GM18907 (cell line): ENCODE results near the gene MPPED1.

ENCODE experiments used
- ATAC-seq: cut with Tn5 transposase; IDR thresholded peaks from one replicate; pipeline ENCODE4 v1.9.1; 2021; ENCODE audit warnings: mild to moderate bottlenecking, moderate library complexity; ENCODE audit not compliant: unreplicated experiment

The MPPED1 gene

DNA sequence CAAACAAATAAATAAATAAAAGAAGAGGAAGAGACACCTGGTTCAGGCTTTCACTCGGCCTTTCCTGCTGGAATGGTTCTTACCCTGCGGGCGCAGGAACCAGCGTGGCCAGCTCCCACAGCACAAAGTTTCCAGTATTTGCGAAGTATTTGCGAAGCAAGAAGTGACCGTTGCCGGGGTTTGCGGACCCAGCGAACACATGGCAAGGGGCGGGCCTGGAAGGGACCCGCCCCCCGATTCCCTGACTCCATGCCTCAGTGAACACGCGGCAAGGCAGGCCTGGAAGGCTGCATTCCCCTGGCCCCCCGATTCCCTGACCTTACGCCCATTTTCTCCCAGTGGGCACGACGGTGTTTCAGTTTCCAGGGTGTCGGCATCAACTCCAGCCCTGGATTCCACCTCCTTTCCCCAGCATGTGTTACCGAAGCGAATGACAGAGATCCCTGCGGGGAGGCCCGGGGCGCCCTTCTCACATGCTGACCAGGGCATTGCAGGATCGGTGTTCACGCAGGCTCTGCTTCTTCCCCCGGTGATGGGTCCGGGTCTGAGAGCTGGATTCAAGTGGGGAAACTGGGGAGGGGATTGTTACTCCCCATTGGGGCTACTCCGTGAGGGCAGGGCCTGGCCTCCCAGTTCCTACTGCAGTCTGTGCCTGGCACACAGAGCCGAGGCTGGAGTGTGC is 102.8 kb downstream of the MPPED1 start:
- ATAC-seq: no peak

DNA sequence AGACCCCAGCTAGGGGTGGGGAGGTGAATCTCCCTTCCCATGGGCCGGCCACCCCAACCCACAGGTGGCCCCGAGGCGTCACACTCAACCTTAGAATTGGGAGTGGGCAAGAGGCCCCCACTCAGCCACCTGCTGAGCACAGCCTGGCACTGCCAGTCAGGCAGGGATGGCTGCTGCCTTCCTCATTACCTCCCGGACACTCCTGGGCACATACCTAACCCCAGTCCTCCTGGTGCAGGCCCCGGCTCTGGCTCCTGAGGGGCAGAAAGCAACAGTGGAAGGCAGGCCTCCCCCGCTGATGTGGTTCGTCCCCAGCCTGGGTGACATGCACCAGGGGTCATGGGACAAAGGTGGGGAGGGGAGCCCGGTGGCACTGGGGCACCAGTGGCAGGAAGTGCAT is 103.6 kb downstream of the MPPED1 start:
- no peak for ATAC-seq

DNA sequence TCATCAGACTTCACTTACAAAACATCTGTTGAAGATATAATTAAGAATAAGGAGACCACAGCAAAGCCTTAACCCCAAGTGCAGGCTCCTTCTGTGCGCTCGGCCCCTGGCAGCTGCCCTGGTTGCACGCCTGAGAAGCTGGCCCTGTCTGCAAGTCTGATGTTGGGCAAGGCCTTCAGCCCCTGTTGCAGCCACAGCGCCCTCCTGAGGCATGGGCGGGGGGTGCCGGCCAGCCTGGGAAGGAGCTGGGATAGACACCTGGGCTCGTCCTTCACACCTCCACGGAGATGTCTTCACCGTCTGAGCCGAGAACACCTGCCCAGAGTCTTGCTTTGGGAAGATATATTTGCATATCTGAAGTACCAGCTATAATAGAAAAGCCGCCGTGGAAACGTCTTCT is 104.1 kb downstream of the MPPED1 start:
- no peak for ATAC-seq

DNA sequence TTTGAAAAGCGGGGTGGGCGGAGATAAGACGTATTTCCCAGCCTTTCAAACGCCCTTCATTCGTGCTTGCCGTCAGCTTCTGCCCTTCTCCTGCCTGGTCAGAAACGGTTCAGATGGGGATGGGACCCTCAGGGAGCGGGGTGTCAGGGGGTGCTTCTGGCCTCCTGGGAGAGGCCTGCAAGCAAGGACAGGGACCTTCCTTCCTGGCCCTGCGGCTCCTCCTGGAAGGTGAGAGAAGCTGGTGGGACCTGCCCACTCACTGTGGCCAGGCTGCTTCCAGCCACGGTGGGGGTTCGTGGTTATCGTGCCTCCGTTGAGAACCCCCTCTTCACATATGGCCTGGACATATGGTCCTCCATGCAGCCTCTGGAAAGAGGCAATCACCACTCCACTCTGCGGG is 104.6 kb downstream of the MPPED1 start:
- ATAC-seq: no peak

DNA sequence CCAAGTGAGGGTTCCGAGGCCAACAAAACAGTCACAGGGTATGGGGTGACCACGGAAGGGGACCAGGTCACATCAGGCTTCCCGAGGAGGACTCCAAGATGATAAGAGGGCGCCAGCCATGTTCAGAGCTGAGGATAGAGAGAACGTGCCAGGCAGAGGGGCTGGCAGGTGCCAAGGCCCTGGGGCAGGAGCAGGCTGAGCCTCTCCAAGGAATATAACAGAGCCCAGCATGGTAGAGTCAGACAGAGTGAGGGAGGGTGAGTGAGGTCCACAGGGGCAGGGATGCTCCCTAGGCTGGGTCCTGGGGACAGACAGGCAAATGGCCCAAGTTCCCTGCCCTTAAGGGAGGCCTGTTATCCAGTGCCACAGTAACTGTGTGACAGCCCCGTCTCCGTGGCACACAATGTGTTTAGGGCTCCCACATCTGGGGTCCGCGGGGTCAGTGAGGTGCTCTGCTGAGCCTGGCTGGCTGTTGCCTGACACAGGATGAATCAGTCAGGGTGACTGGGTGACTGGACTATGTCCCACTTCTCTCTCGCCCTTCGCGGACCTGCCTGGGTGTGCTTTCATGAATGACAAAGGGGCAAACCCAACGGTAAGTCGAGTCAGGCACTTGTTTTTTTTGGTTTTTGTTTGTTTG is 105.3 kb downstream of the MPPED1 start:
- no peak for ATAC-seq

DNA sequence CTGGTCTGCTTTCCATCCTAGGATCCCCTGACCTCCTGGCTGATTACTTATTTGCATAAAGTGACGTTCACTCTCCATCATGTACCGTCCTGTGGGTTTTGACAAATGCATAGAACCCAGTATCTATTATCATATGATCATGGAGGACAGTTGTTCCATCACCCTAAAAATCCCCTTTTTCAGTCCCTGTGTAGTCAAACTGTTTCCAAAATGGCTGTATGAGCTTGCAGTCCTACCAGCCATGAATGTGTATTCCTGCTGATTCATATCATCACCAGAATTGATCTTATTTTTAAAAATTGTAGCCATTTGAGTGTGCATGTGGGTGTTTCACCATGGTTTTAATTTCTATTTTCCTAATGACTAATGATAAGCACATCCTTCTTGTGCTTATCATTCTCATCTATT is 108.8 kb downstream of the MPPED1 start:
- ATAC-seq: no peak

DNA sequence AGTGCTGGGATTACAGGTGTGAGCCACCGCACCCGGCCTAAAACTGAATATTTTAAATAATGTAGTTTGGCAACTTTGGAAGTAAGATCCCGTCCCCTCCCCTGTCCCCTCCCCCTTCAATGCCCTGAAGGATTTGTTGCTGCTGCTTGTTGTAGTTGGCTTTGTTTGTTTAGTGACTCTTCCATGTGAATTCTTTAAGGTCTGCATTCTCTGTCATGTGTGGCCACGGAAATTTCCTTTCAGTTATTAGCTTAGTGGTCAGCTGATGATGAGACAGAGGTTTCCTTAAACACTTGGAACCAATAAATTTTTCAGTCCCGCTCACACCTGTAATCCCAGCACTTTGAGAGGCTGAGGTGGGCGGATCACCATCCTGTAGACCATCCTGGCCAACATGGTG is 109.9 kb downstream of the MPPED1 start:
- ATAC-seq: no peak

DNA sequence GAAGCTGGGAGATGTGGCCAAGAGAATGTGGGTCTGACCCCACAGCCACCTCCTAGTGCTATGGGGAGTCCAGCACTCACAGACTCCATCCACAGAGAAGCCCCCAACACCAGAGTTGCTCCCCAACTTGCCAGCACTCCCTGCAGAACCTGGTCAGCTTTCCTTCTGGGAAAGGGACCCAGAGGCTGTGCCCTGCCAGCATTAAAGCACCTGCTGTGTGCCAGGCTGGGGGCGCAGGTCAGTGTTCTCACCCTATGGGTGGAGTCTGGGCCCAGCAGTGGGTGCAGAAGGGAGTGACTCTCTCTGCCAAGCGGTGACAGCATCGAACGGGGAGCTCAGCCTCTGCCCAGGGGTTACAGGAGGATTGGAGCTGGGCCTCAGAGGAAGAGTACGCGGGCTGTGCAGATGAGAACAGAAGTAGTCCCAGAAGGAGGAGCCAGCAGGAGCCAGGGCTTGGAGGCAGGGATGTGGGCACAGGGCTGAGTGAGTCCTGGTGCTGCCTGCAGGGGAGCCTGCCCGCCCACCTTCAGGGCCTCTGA is 114.4 kb downstream of the MPPED1 start:
- ATAC-seq: no peak

DNA sequence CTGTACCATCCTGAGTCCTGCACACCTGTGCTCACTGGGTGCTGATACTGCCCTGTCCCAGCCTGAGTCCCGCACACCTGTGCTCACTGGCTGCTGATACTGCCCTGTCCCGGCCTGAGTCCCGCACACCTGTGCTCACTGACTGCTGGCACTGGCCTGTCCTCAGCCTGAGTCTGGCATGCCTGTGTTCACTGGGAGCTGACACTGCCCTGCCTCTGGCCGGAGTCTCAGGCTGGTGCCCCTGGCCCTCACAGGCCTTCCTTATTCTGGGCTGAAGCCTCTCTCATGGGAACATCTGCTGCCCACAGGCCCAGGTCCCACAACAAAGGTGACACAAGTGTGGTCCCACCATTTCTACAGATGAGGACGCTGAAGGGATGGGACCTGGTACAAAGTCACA is 115.1 kb downstream of the MPPED1 start:
- ATAC-seq: no peak

DNA sequence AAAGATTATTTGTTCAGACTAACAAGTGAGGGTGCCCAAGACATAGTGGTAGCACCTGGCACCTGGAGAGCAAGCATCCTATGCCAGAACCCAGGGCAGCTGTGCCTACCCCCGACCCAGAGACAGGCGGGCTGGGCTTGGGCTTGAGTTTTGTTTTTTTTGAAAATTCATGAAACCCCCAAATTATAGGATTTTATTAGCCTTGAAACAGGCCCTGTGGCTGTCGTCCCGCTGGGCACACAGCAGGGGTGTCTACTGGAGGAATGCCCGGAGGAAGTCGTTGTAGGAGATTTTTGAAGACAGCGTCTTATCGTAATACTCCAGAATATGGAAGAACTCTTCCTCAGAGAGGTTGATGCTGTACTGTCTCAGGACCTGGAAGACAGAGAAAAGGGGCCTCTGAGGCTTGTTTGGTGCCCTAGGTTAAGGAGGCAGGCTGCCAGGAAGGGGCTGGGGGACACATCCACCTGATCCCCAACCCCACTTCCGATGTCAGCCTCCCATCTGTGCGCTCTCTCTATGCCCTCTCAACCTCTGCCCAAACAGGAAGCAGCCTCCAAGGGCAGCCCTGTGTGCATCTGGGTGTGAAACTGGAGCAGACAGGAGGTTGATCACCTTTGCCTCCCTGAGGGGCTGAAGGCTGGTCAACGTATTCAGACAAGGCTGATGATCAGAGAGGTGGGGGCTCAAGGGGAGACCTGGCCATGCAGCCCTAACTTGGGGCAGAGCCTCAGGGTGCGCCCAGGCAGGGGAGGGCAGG is 117.0 kb downstream of the MPPED1 start:
- ATAC-seq: no peak

DNA sequence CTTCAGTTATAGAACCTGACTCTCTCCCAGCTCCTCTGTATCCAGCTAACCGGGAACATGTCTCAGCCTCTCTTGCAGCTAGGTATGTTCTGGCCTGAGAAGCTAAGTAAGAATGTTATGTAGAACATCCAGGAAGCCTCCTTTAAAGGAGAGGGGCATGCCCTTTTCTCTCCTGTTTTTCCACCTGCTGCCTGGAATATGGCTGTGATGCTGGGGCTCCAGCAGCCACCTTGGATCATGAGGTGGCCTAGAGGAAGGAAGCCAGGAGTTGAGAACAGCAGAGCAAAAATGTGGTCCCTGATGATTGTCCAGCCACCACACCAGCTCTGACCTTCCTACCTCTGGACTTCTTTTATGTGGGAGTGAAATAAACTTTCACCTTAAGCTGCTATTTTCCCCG is 117.6 kb downstream of the MPPED1 start:
- ATAC-seq: no peak

DNA sequence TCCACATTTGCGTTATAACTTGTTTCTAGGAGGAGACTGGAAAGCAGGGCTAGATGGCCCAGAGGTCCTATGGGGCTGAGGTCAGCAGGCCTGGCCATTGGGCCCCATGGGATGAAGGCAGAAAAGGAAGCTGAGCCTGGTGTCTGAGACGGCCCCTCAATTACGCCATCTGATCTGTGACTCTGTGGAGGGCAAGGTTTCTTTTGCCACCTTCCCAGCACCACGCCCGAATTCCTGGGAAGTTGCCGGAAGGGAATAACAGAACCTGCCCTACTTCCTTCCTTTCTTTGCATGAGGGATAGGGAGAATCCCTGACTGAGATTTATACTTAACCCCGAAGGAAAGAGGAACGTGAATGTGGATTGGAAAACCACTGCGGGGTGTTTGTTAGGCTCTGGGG is 118.1 kb downstream of the MPPED1 start:
- no peak for ATAC-seq

DNA sequence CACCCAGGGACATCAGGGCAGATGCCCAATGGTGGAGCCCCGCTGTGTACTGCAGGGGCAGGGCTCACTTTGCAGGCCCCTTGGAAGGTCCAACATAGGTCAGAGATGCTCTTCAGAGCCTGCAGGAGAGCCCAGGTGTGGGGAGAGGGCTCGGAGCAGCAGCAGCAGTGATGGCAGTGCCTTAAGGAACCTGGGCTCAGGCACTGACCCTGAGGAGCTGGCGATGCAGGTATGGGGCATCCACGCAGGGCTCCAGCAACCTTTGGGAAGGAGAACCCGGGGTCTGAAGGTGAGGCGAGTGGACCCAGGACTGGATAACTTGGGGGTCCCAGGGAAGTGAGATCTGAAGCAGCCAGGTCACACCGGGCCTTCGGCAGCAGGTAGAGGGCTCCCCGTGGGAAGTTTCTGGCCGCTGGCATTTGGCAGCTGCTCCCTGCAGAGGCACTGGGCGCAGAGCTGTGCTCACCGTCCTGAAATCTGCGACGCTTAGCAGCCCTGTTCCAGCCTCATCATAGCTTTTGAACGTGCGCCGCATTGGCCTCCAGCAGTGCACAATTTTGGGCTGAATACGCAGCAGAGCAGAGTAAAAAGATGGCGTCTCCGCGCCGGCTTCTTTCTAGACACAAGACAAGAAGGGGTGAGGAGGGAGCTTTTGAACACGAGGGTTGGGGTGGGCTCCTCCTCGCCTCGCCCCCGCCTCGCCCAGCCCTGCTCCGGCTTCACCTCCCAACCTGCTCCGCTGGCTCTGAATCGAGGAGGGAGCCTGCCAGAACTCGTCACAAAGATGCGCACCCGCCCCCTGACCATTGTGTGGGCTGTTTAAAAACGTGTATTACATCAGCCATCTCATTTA is 118.8 kb downstream of the MPPED1 start:
- ATAC-seq: no peak

DNA sequence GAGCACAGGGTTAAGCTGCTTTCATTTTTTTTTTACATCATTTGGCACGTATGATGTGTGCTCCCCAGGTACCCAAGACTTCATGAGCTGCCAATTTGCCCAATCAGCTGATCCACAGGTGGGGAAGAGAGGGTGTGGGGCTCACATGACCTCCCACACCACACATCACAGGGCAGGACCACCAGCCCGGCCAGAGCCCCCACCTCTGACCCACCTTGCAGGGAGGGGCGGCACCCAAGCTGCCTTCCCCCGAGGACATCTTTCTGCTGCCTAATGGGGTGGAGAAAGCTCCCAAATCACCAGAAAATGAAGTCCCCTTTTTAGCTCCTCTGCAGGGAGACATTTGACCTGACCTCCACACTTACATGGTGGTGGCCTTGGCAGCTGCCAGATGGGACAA is 119.8 kb downstream of the MPPED1 start:
- no peak for ATAC-seq

DNA sequence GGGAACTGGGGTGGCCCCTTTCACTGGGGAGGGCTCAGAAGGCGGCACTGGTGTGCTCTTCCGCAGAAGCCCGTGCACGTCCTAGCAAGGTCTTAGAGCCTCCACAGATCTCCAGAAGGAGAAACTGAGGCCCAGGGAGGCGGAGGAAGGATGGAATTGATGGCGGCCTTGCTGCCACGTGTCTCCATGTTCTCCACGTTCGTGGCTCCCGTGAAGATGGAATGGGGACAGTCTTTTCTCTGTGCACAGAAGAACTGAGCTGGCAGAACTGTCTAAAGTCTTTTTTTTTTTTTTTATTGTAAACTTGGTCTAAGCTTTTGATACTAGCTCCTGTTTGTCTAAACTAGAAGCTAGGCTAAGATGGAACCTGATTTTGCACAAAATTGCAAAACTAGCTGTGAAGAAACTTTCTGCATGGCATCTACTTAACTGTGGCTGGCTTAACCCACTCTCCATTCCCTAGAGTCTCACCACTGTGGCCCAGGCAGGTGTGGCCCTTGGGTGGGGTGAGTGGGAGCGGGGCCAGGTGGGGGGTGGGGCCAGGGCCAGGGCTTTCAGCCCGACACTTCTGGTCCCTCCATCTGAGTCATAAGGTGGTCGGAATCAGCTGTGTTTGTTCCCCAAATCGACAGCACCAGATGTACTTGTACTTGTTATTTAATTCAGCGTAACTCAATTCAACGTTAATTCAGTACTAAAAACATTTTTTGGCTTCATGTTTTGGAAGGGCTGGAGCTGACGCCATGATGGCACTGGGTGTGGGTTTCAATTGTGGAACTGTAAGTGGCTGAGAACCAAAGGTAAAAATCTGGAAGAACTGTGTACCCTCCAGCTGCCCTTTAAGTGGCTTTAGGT is 120.7 kb downstream of the MPPED1 start:
- no peak for ATAC-seq

DNA sequence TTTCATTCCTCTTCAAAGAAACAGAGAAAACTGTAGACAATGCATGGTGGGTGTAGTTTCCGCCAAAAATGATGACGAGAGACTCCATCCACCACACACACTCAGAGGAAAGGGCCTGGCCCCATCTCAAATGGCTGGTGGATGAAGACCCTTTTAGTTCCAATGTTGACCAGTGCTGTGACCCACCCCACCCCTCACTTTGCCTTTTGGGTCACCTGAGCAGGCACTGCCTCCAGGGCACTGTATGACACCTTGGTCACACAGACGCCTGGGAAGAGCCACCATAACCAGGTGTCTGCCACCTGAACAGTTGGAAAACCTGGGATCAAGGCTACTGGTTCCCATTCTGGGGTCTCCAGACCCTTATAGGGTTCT is 121.3 kb downstream of the MPPED1 start:
- ATAC-seq: no peak

DNA sequence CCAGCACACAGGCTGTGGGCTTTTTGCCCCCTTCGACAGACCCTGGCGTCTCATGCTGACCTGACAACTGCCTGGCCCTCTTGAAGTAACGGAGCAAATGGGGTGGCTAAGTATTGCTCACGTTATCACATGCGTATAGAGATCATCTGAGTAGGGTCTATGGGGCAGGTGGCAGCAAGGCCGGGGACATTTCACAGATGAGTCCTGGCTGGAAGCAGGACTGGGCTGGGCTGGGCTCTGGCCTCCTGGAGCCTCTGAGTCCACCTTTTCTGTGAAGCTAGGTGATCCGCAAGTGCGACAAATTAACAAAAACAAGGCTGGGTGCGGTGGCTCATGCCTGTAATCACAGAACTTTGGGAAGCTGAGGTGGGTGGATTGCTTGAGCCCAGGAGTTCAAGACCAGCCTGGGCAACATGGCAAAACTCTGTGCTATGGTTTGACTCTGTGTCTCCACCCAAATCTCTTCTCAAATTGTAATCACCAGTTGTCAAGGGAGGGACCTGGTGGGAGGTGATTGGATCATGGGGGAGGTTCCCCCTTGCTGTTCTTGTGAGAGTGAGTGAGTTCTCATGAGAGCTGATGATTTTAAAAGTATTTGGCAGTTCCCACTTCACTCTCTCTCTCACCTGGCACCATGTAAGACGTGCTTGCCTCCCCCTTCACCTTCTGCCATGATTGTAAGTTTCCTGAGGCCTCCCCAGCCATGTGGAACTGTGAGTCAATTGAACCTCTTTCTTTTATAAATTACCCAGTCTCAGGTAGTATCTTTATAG is 122.0 kb downstream of the MPPED1 start:
- no peak for ATAC-seq

DNA sequence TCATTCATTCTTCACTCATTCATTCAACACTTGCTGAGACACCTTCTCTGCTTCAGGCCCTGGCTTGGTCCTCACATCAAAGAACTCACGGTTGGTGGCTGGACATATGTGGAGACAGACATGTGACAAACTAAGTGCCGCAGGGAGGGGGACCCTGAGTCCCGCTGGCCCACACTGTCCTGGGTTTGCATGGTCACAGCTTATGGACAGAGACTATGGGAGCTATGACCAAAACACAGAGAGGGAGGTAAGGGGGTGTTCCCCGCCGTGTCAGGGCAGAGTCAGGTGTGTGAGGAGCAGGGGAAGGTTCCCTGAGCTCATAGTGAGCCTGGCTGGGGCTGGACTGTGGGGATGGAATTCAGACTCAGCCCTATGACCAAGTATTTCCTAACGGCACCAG is 123.1 kb downstream of the MPPED1 start:
- no peak for ATAC-seq

DNA sequence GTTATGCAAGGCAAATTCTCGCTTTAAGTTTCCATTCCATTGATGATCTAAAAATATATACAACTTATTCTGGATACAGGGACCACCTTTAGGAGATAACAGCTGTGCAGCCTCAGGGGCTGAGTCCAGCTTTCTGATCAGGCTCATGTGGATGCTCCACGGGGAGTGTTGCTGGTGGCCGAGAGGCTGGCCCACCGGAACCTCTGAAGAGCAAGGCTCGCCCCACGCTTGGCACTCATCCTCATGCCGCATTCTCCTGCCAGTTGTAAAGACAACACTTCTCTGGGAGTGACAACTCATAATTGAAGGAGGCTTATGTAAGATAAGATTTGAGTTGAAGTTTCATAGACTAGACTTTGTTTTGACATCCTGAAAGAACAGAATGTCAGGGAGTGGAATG is 123.5 kb downstream of the MPPED1 start:
- ATAC-seq: no peak
